HepG2 (cell line): Measurements from ENCODE around the gene SNRPD3. TPM values are rescaled to one million over a fixed set of nuclear protein-coding genes. Genes with fewer than 3 reads are reported as not detected.

Source experiments
- BHLHE40 ChIP-seq: IDR thresholded peaks from 2 replicates; pipeline ENCODE4 v1.6.1; 2011; ENCODE audit warnings: low read length, improper control_type of control experiment
- CBX5 ChIP-seq: sonication (generic); formaldehyde crosslinking; IDR thresholded peaks from 2 replicates; pipeline ENCODE4 v1.4.0; 2020; ENCODE audit warnings: missing genetic modification reagents, borderline replicate concordance
- DPF2 ChIP-seq: sonication (generic); formaldehyde crosslinking; IDR thresholded peaks from 2 replicates; pipeline ENCODE4 v1.4.0; 2020; ENCODE audit warnings: mild to moderate bottlenecking, low read depth, missing genetic modification reagents, borderline replicate concordance
- GATAD2A ChIP-seq: IDR thresholded peaks from 2 replicates; pipeline ENCODE4 v1.6.1; 2016
- HMGXB4 ChIP-seq, 2 experiments: sonication (generic) in 1 of 2; formaldehyde crosslinking in 1 of 2; IDR thresholded peaks; 2 replicates each; pipeline versions ENCODE4 v1.4.0 to v1.6.1; 2018 to 2020; ENCODE audit warnings: missing genetic modification reagents in 2 of 2, borderline replicate concordance in 1 of 2, low read depth in 1 of 2, mild to moderate bottlenecking in 1 of 2, missing biosample characterization in 1 of 2
- IKZF1 ChIP-seq: fragments of 450-650 bp; IDR thresholded peaks from 2 replicates; pipeline ENCODE4 v1.7.1; 2016
- KAT8 ChIP-seq: IDR thresholded peaks from 2 replicates; pipeline ENCODE4 v1.6.1; 2016; ENCODE audit warnings: missing genetic modification reagents, missing compliant biosample characterization
- MIER2 ChIP-seq: IDR thresholded peaks from 2 replicates; pipeline ENCODE4 v1.6.1; 2016; ENCODE audit warnings: missing biosample characterization, missing genetic modification reagents
- NFIC ChIP-seq: IDR thresholded peaks from 2 replicates; pipeline ENCODE4 v1.6.1; 2012; ENCODE audit warnings: mild to moderate bottlenecking, low read length, inconsistent platforms
- PAWR ChIP-seq: sonication (generic); formaldehyde crosslinking; IDR thresholded peaks from 2 replicates; pipeline ENCODE4 v1.4.0; 2020; ENCODE audit warnings: missing genetic modification reagents, mild to moderate bottlenecking, borderline replicate concordance
- PHB2 ChIP-seq: fragments of 450-650 bp; IDR thresholded peaks from 2 replicates; pipeline ENCODE4 v1.6.1; 2018; ENCODE audit not compliant: partially characterized antibody
- RBAK ChIP-seq: sonication (generic); formaldehyde crosslinking; IDR thresholded peaks from 2 replicates; pipeline ENCODE4 v1.5.1; 2020; ENCODE audit warnings: mild to moderate bottlenecking, missing genetic modification reagents
- SALL1 ChIP-seq: sonication (generic); formaldehyde crosslinking; IDR thresholded peaks from 2 replicates; pipeline ENCODE4 v1.8.0; 2022; ENCODE audit warnings: mild to moderate bottlenecking, missing genetic modification reagents
- SIN3A ChIP-seq: IDR thresholded peaks from 2 replicates; pipeline ENCODE4 v1.6.1; 2011; ENCODE audit warnings: low read depth, mild to moderate bottlenecking, control low read depth, low read length, borderline replicate concordance
- SIN3B ChIP-seq: fragments of 150-350 bp; IDR thresholded peaks from 2 replicates; pipeline ENCODE4 v1.6.1; 2014; ENCODE audit warnings: low read length
- SKIL ChIP-seq: sonication (generic); formaldehyde crosslinking; IDR thresholded peaks from 2 replicates; pipeline ENCODE4 v1.8.0; 2022; ENCODE audit warnings: missing genetic modification reagents, mild to moderate bottlenecking, moderate library complexity, borderline replicate concordance
- SNAPC2 ChIP-seq: sonication (generic); formaldehyde crosslinking; IDR thresholded peaks from 2 replicates; pipeline ENCODE4 v1.8.1; 2022; ENCODE audit warnings: mild to moderate bottlenecking, missing genetic modification reagents
- SNRNP70 ChIP-seq: fragments of 200-400 bp; formaldehyde crosslinking; IDR thresholded peaks from 2 replicates; pipeline ENCODE4 v1.6.1; 2017; ENCODE audit warnings: mild to moderate bottlenecking, low read depth, low read length, moderate library complexity
- TRAFD1 ChIP-seq: sonication (generic); formaldehyde crosslinking; IDR thresholded peaks from 2 replicates; pipeline ENCODE4 v1.5.1; 2020; ENCODE audit warnings: missing genetic modification reagents, mild to moderate bottlenecking, borderline replicate concordance
- YY1 ChIP-seq: IDR thresholded peaks from 2 replicates; pipeline ENCODE4 v1.6.1; 2011; ENCODE audit warnings: low read length, low read depth, moderate library complexity, mild to moderate bottlenecking; ENCODE audit not compliant: insufficient read depth, insufficient replicate concordance
- ZNF160 ChIP-seq: sonication (generic); formaldehyde crosslinking; IDR thresholded peaks from 2 replicates; pipeline ENCODE4 v1.8.0; 2022; ENCODE audit warnings: mild to moderate bottlenecking, inconsistent platforms, missing genetic modification reagents
- ZNF543 ChIP-seq: sonication (generic); formaldehyde crosslinking; IDR thresholded peaks from 2 replicates; pipeline ENCODE4 v1.4.0; 2020; ENCODE audit warnings: mild to moderate bottlenecking, missing genetic modification reagents
- ZNF672 ChIP-seq: sonication (generic); formaldehyde crosslinking; IDR thresholded peaks from 2 replicates; pipeline ENCODE4 v1.8.1; 2022; ENCODE audit warnings: missing genetic modification reagents
- ZNF75D ChIP-seq: sonication (generic); formaldehyde crosslinking; IDR thresholded peaks from 2 replicates; pipeline ENCODE4 v1.8.1; 2023; ENCODE audit warnings: missing genetic modification reagents, mild to moderate bottlenecking, borderline replicate concordance
- polyA plus RNA-seq, 8 experiments: library from polyadenylated mRNA; depleted of rRNA in 3 of 8; stranded (reverse) in 7 of 8; unstranded in 1 of 8; fragments of >200 nt; fragmentation: Illumina TruSeq in 4 of 8; extraction: Trizol in 4 of 8; gene quantifications; 2 replicates each; pipeline versions ENCODE4 v1.2.1 to v1.2.3, GENCODE V29; 2011 to 2016; ENCODE audit warnings: low read depth in 4 of 8, missing spikeins in 1 of 8, mixed read lengths in 1 of 8; ENCODE audit not compliant: insufficient read depth in 1 of 8
- total RNA-seq, 5 experiments: library from RNA; depleted of rRNA; stranded (reverse); fragments of >200 nt; fragmentation: Illumina TruSeq; extraction: Trizol; gene quantifications; 2 replicates each; pipeline ENCODE4 v1.2.3, GENCODE V29; 2016; ENCODE audit warnings: low read depth in 1 of 5

The SNRPD3 gene
- total and polyA plus RNA-seq, 2 of the 13 experiments (the other 11 are each of a cell fraction or from before 2014, with no cell fraction given): 110 to 209 TPM

- TF ChIP-seq HMGXB4 (CRISPR knock-in tag; IDR thresholded peaks at IDR 0.05; ENCODE audit: borderline replicate concordance in 1 of 2, low read depth in 1 of 2): peak in 1 of 2 experiments; percentile 59; a peak in 1 of 4 replicates
- TF ChIP-seq YY1: no peak
- TF ChIP-seq KAT8 (CRISPR knock-in tag): peak; percentile 64
- no peak for TF ChIP-seq SIN3A
- TF ChIP-seq SNAPC2 (CRISPR knock-in tag): no peak
- no peak for TF ChIP-seq RBAK (CRISPR knock-in tag)
- TF ChIP-seq ZNF543 (CRISPR knock-in tag): no peak
- no peak for TF ChIP-seq ZNF75D (CRISPR knock-in tag)
- TF ChIP-seq ZNF160: no peak
- no peak for TF ChIP-seq PAWR (CRISPR knock-in tag)
- no peak for TF ChIP-seq SNRNP70
- TF ChIP-seq TRAFD1 (CRISPR knock-in tag): no peak
- TF ChIP-seq SIN3B: no peak
- TF ChIP-seq DPF2 (CRISPR knock-in tag): peak; percentile 90
- TF ChIP-seq BHLHE40: no peak
- TF ChIP-seq GATAD2A (CRISPR knock-in tag): peak; percentile 97
- TF ChIP-seq MIER2 (CRISPR knock-in tag): peak; percentile 68; the same call in 1 of the 2 replicates
- TF ChIP-seq CBX5 (CRISPR knock-in tag): no peak; the same call in 1 of the 2 replicates
- TF ChIP-seq PHB2: no peak
- no peak for TF ChIP-seq ZNF672 (CRISPR knock-in tag)
- TF ChIP-seq SKIL (CRISPR knock-in tag): peak; percentile 12; the same call in 1 of the 2 replicates
- peak; percentile 93 for TF ChIP-seq NFIC
- TF ChIP-seq SALL1 (CRISPR knock-in tag): peak; percentile 91; the same call in 1 of the 2 replicates
- TF ChIP-seq IKZF1: no peak
Measured at GRCh38 chr22:24578355-24579257, 22.8 kb downstream of the SNRPD3 start (continued).
